H1 (cell line): ENCODE measurements around the gene OLIG2. TPM values are rescaled to one million over a fixed set of nuclear protein-coding genes. Genes with fewer than 3 reads are reported as not detected.

ENCODE experiments used
- CTCF ChIA-PET: fragments of 300-600 bp; sonication (Branson Sonifier 250); formaldehyde crosslinking; loops from one replicate; lab custom pipeline; 2021; ENCODE audit not compliant: partially characterized antibody; lab: Charles Lee
- POLR2A ChIA-PET: fragments of 300-600 bp; sonication (Branson Sonifier 250); formaldehyde crosslinking; loops from one replicate; lab custom pipeline; 2021; ENCODE audit warnings: inconsistent platforms; ENCODE audit not compliant: partially characterized antibody; lab: Charles Lee
- DNase-seq, 2 experiments: peaks; one replicate each; pipeline versions ENCODE4 v3.0.0 to v3.0.0-alpha.2; 2010 to 2022; ENCODE audit warnings: low spot score in 2 of 2, low read depth in 1 of 2, mixed read lengths in 1 of 2
- FAIRE-seq: peaks from 2 replicates; lab custom pipeline; 2011; peaks lifted over from hg19 to GRCh38; lab: Jason Lieb, UNC
- H2AFZ ChIP-seq: 2 replicates; pipeline ENCODE4 v1.8.1; 2012; ENCODE audit warnings: low read length, inconsistent platforms
- H2AK5ac ChIP-seq: 2 replicates; pipeline ENCODE4 v1.6.1; 2013; ENCODE audit warnings: low read depth, low read length
- H2BK120ac ChIP-seq: replicated peaks from 2 replicates; pipeline ENCODE3; 2013; ENCODE audit warnings: low read depth, low read length, inconsistent platforms
- H2BK12ac ChIP-seq: 2 replicates; pipeline ENCODE4 v1.6.1; 2013; ENCODE audit warnings: low read depth, low read length
- H2BK15ac ChIP-seq: 2 replicates; pipeline ENCODE4 v1.6.1; 2013; ENCODE audit warnings: low read length
- H2BK20ac ChIP-seq: 2 replicates; pipeline ENCODE4 v1.6.1; 2013; ENCODE audit warnings: low read length
- H2BK5ac ChIP-seq: 2 replicates; pipeline ENCODE4 v1.6.1; 2013; ENCODE audit warnings: low read depth, low read length
- H3K14ac ChIP-seq: 2 replicates; pipeline ENCODE4 v1.6.1; 2013; ENCODE audit warnings: inconsistent platforms; ENCODE audit not compliant: insufficient read length
- H3K18ac ChIP-seq: 2 replicates; pipeline ENCODE4 v1.6.1; 2013; ENCODE audit warnings: low read length; ENCODE audit errors: extremely low read depth
- H3K23ac ChIP-seq: 2 replicates; pipeline ENCODE4 v1.6.1; 2013; ENCODE audit warnings: inconsistent platforms; ENCODE audit not compliant: insufficient read length
- H3K23me2 ChIP-seq: 2 replicates; pipeline ENCODE4 v1.6.1; 2013; ENCODE audit warnings: low read depth, low read length
- H3K27ac ChIP-seq: 2 replicates; pipeline ENCODE4 v1.6.1; 2011; ENCODE audit warnings: low read depth, low read length, inconsistent platforms
- H3K27me3 ChIP-seq, 4 experiments: replicated peaks in 1 of 4; 1 replicate in 1 of 4; 2 replicates in 3 of 4; pipeline versions ENCODE4 v1.6.1 to v1.8.1; 2011 to 2013; ENCODE audit warnings: low read length in 3 of 4, mild to moderate bottlenecking in 3 of 4, inconsistent platforms in 2 of 4, mixed read lengths in 2 of 4, moderate library complexity in 1 of 4; ENCODE audit not compliant: control insufficient read depth in 3 of 4, insufficient read depth in 3 of 4; ENCODE audit errors: extremely low read depth in 1 of 4
- H3K36me3 ChIP-seq, 4 experiments: 2 replicates each; pipeline versions ENCODE4 v1.6.1 to v1.8.1; 2011 to 2013; ENCODE audit warnings: mild to moderate bottlenecking in 4 of 4, low read length in 3 of 4, moderate library complexity in 2 of 4, control low read depth in 1 of 4, inconsistent platforms in 1 of 4; ENCODE audit not compliant: insufficient read depth in 4 of 4, control insufficient read depth in 2 of 4
- H3K4ac ChIP-seq: replicated peaks from 2 replicates; pipeline ENCODE3; 2013; ENCODE audit warnings: low read length, low read depth, mixed read lengths, inconsistent platforms; ENCODE audit not compliant: insufficient read length
- H3K4me1 ChIP-seq, 4 experiments: replicated peaks in 1 of 4; 1 replicate in 1 of 4; 2 replicates in 3 of 4; pipeline versions ENCODE4 v1.6.1 to v1.8.1; 2011 to 2013; ENCODE audit warnings: low read length in 3 of 4, inconsistent platforms in 2 of 4, mixed read lengths in 1 of 4; ENCODE audit not compliant: insufficient read depth in 4 of 4, control insufficient read depth in 3 of 4
- H3K4me2 ChIP-seq, 2 experiments: 2 replicates each; pipeline versions ENCODE4 v1.6.1 to v1.8.1; 2011 to 2013; ENCODE audit warnings: low read depth in 2 of 2, low read length in 2 of 2, control low read depth in 1 of 2, inconsistent platforms in 1 of 2, mild to moderate bottlenecking in 1 of 2; ENCODE audit not compliant: insufficient read depth in 1 of 2
- H3K4me3 ChIP-seq, 4 experiments: fragments of 200-600, 300-600 bp in 1 of 4; sonication (generic), shearing (Covaris generic), sonication (Bioruptor Twin) in 1 of 4; 2 replicates each; pipeline versions ENCODE4 v1.5.1 to v1.8.1; 2011 to 2016; ENCODE audit warnings: low read length in 4 of 4, low read depth in 3 of 4, control low read depth in 2 of 4, inconsistent platforms in 2 of 4, mild to moderate bottlenecking in 2 of 4, mixed read lengths in 1 of 4, moderate library complexity in 1 of 4; ENCODE audit not compliant: insufficient read depth in 2 of 4; ENCODE audit errors: extremely low read depth in 1 of 4
- H3K56ac ChIP-seq: replicated peaks from 2 replicates; pipeline ENCODE3; 2013; ENCODE audit warnings: low read depth, mild to moderate bottlenecking, mixed read lengths, low read length, inconsistent platforms; ENCODE audit not compliant: insufficient read length
- H3K79me1 ChIP-seq: 2 replicates; pipeline ENCODE4 v1.6.1; 2013; ENCODE audit warnings: low read depth, low read length, control low read depth
- H3K79me2 ChIP-seq, 2 experiments: 2 replicates each; pipeline versions ENCODE4 v1.6.1 to v1.8.1; 2012 to 2013; ENCODE audit warnings: low read length in 2 of 2, mild to moderate bottlenecking in 2 of 2, inconsistent platforms in 1 of 2; ENCODE audit not compliant: insufficient read depth in 2 of 2, control insufficient read depth in 1 of 2
- H3K9ac ChIP-seq, 4 experiments: replicated peaks in 1 of 4; 1 replicate in 1 of 4; 2 replicates in 3 of 4; pipeline versions ENCODE4 v1.6.1 to v1.8.1; 2011 to 2013; ENCODE audit warnings: low read depth in 3 of 4, low read length in 3 of 4, control low read depth in 2 of 4, mild to moderate bottlenecking in 2 of 4, moderate library complexity in 2 of 4, inconsistent platforms in 1 of 4; ENCODE audit errors: extremely low read depth in 1 of 4
- H3K9me3 ChIP-seq, 2 experiments: 2 replicates each; pipeline versions ENCODE4 v1.6.1 to v1.8.1; 2012 to 2013; ENCODE audit warnings: mild to moderate bottlenecking in 2 of 2, moderate library complexity in 2 of 2, control low read depth in 1 of 2, inconsistent platforms in 1 of 2, low read depth in 1 of 2, low read length in 1 of 2, mixed read lengths in 1 of 2; ENCODE audit not compliant: insufficient read depth in 2 of 2
- H4K20me1 ChIP-seq, 2 experiments: replicated peaks in 1 of 2; 2 replicates each; pipeline versions ENCODE3 to v1.8.1; 2011 to 2013; ENCODE audit warnings: inconsistent platforms in 2 of 2, low read length in 2 of 2, mild to moderate bottlenecking in 1 of 2; ENCODE audit not compliant: insufficient read depth in 2 of 2, control insufficient read depth in 1 of 2
- H4K5ac ChIP-seq: 2 replicates; pipeline ENCODE4 v1.6.1; 2013; ENCODE audit warnings: low read length, low read depth, mixed read lengths, inconsistent platforms; ENCODE audit not compliant: insufficient read length
- H4K8ac ChIP-seq: 2 replicates; pipeline ENCODE4 v1.8.0; 2013; ENCODE audit warnings: mild to moderate bottlenecking, moderate library complexity, low read length, inconsistent platforms; ENCODE audit not compliant: insufficient read depth; ENCODE audit errors: extremely low read depth
- H4K91ac ChIP-seq: replicated peaks from 2 replicates; pipeline ENCODE3; 2013; ENCODE audit warnings: low read length, mixed read lengths, inconsistent platforms; ENCODE audit not compliant: insufficient read length
- BCL11A ChIP-seq, 2 experiments: IDR thresholded peaks; one replicate each; pipeline ENCODE4 v1.6.1; 2011; ENCODE audit warnings: low read depth in 2 of 2, low read length in 2 of 2, mild to moderate bottlenecking in 2 of 2
- POLR2A ChIP-seq, 2 experiments: IDR thresholded peaks; 1 replicate in 1 of 2; 2 replicates in 1 of 2; pipeline ENCODE4 v1.6.1; 2011; ENCODE audit warnings: low read depth in 2 of 2, low read length in 2 of 2, mild to moderate bottlenecking in 2 of 2; ENCODE audit errors: control extremely low read depth in 1 of 2
- WGBS, 2 experiments: shearing (Covaris generic) in 1 of 2; methylation state at CpG; one replicate each; pipeline versions ENCODE4 v1.1.6 to v1.1.7; 2013 to 2015; ENCODE audit warnings: low lambda C conversion rate in 2 of 2, mixed read lengths in 2 of 2, inconsistent platforms in 1 of 2, low coverage in 1 of 2, missing lambda C conversion rate in 1 of 2; ENCODE audit not compliant: insufficient replicate concordance in 2 of 2, insufficient coverage in 1 of 2, insufficient read length in 1 of 2; ENCODE audit errors: extremely low coverage in 1 of 2, missing lambda C conversion rate in 1 of 2; 5-methylcytosine and 5-hydroxymethylcytosine counted together
- polyA plus RNA-seq, 7 experiments: library from polyadenylated mRNA; depleted of rRNA in 3 of 7; stranded (reverse) in 5 of 7; unstranded in 2 of 7; fragments of >200 nt in 5 of 7; fragments of 200-250 nt in 2 of 7; gene quantifications; 1 replicate in 5 of 7; 2 replicates in 1 of 7; 4 replicates in 1 of 7; pipeline versions ENCODE4 v1.2.1 to v1.2.3, GENCODE V29; 2011 to 2013; ENCODE audit warnings: missing spikeins in 2 of 7, mixed read lengths in 2 of 7
- total RNA-seq: library from RNA; stranded (reverse); fragmentation: NEBNext Ultra II Directional; extraction: Animal tissue kit (Norgen Biotek cat#: 25700); gene quantifications from 2 replicates; pipeline ENCODE4 v1.2.1, GENCODE V29; 2021

The OLIG2 gene
- total and polyA plus RNA-seq, 2 of the 8 experiments (the other 6 are each of a cell fraction or from before 2014, with no cell fraction given) = 0.79 TPM; not detected in 1

DNA sequence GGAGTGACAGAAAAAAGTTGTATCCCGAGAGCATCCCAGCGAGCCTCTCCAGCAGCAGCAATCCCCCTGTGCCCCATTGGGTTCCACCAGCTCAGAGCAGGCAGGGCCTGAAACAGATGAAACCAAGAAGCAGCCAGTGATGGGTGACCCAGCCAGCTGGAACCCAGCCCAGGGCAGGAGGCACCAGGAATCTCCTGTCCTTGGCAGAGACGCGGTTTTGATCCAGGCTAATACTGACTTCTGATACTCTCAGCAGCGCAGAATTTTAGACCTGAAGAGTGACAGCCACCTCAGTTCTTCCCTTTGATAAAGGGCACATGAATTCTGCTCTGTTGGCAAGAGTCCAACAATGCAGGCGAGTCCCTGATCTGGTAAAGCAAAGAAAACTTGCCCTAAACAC is 32.8 kb downstream of the OLIG2 start:
- Histone ChIP-seq H4K5ac (no peak overlapping the region), H2BK20ac (no peak overlapping the region), H3K4me3 (no peak overlapping the region), H3K23me2 (no peaks in the 10 kb centered on the region), H3K18ac (no peak overlapping the region), H2BK12ac (no peak overlapping the region), H4K91ac (no peak overlapping the region), H3K4ac (no peak overlapping the region), H2BK120ac (no peak overlapping the region), H4K20me1 (no peaks in the 10 kb centered on the region), H2AK5ac (no peak overlapping the region), H2BK5ac (no peak overlapping the region), H3K79me1 (no peaks in the 10 kb centered on the region), H3K36me3 (no peaks in the 10 kb centered on the region), H3K56ac (no peak overlapping the region), H3K9ac (no peak overlapping the region), H3K79me2 (no peaks in the 10 kb centered on the region), H3K14ac (no peak overlapping the region), H3K4me2 (no peak overlapping the region), H2BK15ac (no peak overlapping the region), H2AFZ (no peak overlapping the region), H3K4me1 (no peaks in the 10 kb centered on the region), H3K27ac (no peak overlapping the region), H3K9me3 (no peaks in the 10 kb centered on the region), H4K8ac (no peak overlapping the region), H3K23ac (no peak overlapping the region), H3K27me3 (peaks cover 0 to 12% (median 4%) of the 10 kb centered on the region in 4 experiments; a peak in 4 of 7 replicates)
- ChIA-PET CTCF (interaction anchor here (0.5 kb wide), 1 partner anchor 310 kb away, joined by 3 read pairs; no protein-coding TSS in a partner anchor), POLR2A (interaction anchor here (1.4 kb wide), 1 partner anchor 14 kb away, joined by 3 read pairs; no protein-coding TSS in a partner anchor)
- FAIRE-seq (no peak), DNase-seq (no peak)
- 81% methylated on average over 6 of the region's 6 CpGs; no CpG with 5 or more reads in 1 of the 2 experiments for WGBS, 2 experiments
- no peak for TF ChIP-seq POLR2A (IDR thresholded peaks at IDR 0.05; ENCODE audit: control extremely low read depth in 1 of 2, low read depth in 2 of 2, low read length in 2 of 2)
- TF ChIP-seq BCL11A (IDR thresholded peaks at IDR 0.05; ENCODE audit: low read depth in 2 of 2, low read length in 2 of 2) = no peak
